ENCODE data around the gene CRYBA2. TPM values are rescaled to one million over a fixed set of nuclear protein-coding genes. Genes with fewer than 3 reads are reported as not detected.

CRYBA2 gene
- polyA plus RNA-seq, 1 donor from 2014 or later: not detected

DNA sequence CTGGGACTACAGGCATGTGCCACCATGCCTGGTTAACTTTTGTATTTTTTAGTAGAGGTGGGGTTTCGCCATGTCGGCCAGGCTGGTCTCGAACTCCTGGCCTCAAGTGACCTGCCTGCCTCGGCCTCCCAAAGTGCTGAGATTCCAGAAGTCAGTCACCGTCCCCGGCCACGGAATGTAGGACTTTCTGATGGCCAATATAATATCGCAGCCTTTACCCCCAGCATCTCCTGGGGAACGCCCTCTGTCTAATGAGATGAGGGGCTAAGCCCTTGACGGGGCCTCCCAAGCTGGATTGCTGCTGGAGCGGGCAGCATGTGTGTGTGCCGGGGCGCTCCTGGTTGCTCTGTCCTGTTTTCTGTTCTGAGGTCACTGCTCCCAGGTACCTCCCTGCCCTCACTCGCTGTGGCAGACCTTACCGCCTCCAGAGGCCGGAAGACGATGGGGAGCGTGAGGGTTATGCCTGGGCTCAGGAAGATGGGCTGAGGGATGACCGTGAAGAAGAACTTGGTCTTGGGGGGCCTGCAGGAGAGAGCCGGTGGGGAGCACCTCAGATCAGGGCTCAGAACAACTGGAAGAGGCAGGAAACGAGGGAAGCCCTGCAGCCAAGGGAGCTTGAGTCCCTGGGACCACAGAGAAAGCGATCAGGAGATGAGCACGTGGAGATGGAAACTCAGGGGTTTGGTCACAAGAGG is 39.0 kb upstream of the CRYBA2 start:
- Histone ChIP-seq H3K4me3 (ENCODE audit: low read length) (no peak overlapping the region), H3K4me2 (ENCODE audit: low read length) (no peak overlapping the region), H4K20me1 (ENCODE audit: insufficient read depth) (no peaks in the 10 kb centered on the region), H3K27me3 (ENCODE audit: insufficient read depth, low read depth, low read length) (no peaks in the 10 kb centered on the region), H3F3A (ENCODE audit: insufficient read depth, low read length, poor library complexity, severe bottlenecking) (no peaks in the 10 kb centered on the region), H3K9me3 (ENCODE audit: low read length) (no peaks in the 10 kb centered on the region), H2AFZ (ENCODE audit: low read depth, low read length) (no peak overlapping the region), H3K36me3 (ENCODE audit: insufficient read depth, low read length) (no peaks in the 10 kb centered on the region), H3K9ac (ENCODE audit: low read length) (no peak overlapping the region), H3K9me2 (ENCODE audit: insufficient read depth, low read length) (no peaks in the 10 kb centered on the region), H3K79me2 (replicated peaks; ENCODE audit: insufficient read depth, low read length) (no peaks in the 10 kb centered on the region), H3K27ac (ENCODE audit: low read length) (no peak overlapping the region)
- TF ChIP-seq, protein P1, sequence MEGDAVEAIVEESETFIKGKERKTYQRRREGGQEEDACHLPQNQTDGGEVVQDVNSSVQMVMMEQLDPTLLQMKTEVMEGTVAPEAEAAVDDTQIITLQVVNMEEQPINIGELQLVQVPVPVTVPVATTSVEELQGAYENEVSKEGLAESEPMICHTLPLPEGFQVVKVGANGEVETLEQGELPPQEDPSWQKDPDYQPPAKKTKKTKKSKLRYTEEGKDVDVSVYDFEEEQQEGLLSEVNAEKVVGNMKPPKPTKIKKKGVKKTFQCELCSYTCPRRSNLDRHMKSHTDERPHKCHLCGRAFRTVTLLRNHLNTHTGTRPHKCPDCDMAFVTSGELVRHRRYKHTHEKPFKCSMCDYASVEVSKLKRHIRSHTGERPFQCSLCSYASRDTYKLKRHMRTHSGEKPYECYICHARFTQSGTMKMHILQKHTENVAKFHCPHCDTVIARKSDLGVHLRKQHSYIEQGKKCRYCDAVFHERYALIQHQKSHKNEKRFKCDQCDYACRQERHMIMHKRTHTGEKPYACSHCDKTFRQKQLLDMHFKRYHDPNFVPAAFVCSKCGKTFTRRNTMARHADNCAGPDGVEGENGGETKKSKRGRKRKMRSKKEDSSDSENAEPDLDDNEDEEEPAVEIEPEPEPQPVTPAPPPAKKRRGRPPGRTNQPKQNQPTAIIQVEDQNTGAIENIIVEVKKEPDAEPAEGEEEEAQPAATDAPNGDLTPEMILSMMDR (IDR thresholded peaks at IDR 0.05; ENCODE audit: poor library complexity, severe bottlenecking): no peak
- TF ChIP-seq, protein P2, sequence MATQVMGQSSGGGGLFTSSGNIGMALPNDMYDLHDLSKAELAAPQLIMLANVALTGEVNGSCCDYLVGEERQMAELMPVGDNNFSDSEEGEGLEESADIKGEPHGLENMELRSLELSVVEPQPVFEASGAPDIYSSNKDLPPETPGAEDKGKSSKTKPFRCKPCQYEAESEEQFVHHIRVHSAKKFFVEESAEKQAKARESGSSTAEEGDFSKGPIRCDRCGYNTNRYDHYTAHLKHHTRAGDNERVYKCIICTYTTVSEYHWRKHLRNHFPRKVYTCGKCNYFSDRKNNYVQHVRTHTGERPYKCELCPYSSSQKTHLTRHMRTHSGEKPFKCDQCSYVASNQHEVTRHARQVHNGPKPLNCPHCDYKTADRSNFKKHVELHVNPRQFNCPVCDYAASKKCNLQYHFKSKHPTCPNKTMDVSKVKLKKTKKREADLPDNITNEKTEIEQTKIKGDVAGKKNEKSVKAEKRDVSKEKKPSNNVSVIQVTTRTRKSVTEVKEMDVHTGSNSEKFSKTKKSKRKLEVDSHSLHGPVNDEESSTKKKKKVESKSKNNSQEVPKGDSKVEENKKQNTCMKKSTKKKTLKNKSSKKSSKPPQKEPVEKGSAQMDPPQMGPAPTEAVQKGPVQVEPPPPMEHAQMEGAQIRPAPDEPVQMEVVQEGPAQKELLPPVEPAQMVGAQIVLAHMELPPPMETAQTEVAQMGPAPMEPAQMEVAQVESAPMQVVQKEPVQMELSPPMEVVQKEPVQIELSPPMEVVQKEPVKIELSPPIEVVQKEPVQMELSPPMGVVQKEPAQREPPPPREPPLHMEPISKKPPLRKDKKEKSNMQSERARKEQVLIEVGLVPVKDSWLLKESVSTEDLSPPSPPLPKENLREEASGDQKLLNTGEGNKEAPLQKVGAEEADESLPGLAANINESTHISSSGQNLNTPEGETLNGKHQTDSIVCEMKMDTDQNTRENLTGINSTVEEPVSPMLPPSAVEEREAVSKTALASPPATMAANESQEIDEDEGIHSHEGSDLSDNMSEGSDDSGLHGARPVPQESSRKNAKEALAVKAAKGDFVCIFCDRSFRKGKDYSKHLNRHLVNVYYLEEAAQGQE (IDR thresholded peaks at IDR 0.05; ENCODE audit: borderline replicate concordance): no peak
- no peak for TF ChIP-seq TAF1 (IDR thresholded peaks at IDR 0.05; ENCODE audit: low read depth)
- no peak for TF ChIP-seq EP300 (conservative IDR thresholded peaks at IDR 0.05; ENCODE audit: poor library complexity, severe bottlenecking)
- no peak for TF ChIP-seq SMC3 (conservative IDR thresholded peaks at IDR 0.05; ENCODE audit: poor library complexity)
- TF ChIP-seq MXI1 (conservative IDR thresholded peaks at IDR 0.05; ENCODE audit: poor library complexity, severe bottlenecking): no peak
- no peak for TF ChIP-seq POLR2AphosphoS5 (IDR thresholded peaks at IDR 0.05)

DNA sequence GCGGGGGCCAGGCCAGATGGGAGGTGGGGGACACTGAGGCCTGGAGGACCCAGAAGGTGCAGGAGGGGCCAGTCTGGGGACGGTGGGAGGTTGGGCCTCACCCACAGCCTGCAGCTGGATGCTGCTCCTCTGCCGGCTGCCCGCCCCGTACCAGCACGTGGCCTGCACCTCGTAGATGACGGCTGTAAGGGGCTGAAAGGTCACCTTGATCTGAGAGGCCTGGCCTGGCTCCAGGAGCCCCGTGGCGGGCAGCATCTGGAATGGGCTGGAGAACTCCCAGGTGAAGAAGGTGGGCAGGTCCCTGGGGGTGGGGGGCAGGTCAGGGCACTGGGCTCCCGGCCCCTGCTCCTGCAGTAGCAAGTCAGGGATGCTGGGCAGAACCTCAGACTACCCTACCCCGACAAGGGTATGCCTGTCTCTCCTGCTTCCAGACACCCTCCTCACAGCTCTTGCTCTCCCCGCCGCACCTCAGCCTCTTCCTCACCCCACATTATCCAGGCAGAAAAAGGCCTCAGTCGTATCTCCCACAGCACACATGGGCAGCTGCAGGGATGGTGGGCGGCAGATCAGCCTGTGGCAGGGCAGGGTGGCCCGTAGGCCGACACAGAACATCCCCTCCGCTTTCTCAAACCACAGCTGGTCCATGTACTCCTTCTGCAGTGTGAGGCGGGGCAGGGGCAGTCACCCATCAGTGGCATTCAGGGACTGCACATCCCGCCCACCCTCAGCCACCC is 38.0 kb upstream of the CRYBA2 start:
- no peak overlapping the region for H3K4me2 ChIP-seq (ENCODE audit: low read length)
- no peaks in the 10 kb centered on the region for H3K79me2 ChIP-seq (replicated peaks; ENCODE audit: insufficient read depth, low read length)
- no peaks in the 10 kb centered on the region for H3K27me3 ChIP-seq (ENCODE audit: insufficient read depth, low read depth, low read length)
- no peak overlapping the region for H2AFZ ChIP-seq (ENCODE audit: low read depth, low read length)
- H4K20me1 ChIP-seq (ENCODE audit: insufficient read depth): no peaks in the 10 kb centered on the region
- no peak overlapping the region for H3K9ac ChIP-seq (ENCODE audit: low read length)
- H3F3A ChIP-seq (ENCODE audit: insufficient read depth, low read length, poor library complexity, severe bottlenecking): no peaks in the 10 kb centered on the region
- no peak overlapping the region for H3K4me3 ChIP-seq (ENCODE audit: low read length)
- no peak for TF ChIP-seq MXI1 (conservative IDR thresholded peaks at IDR 0.05; ENCODE audit: poor library complexity, severe bottlenecking)
- H3K27ac ChIP-seq (ENCODE audit: low read length): no peak overlapping the region
- H3K36me3 ChIP-seq (ENCODE audit: insufficient read depth, low read length): no peaks in the 10 kb centered on the region
- H3K9me3 ChIP-seq (ENCODE audit: low read length): no peaks in the 10 kb centered on the region
- H3K9me2 ChIP-seq (ENCODE audit: insufficient read depth, low read length): no peaks in the 10 kb centered on the region

All from neural cell (in vitro differentiated cells).